ENCODE data around the gene B9D1.

B9D1 gene

DNA sequence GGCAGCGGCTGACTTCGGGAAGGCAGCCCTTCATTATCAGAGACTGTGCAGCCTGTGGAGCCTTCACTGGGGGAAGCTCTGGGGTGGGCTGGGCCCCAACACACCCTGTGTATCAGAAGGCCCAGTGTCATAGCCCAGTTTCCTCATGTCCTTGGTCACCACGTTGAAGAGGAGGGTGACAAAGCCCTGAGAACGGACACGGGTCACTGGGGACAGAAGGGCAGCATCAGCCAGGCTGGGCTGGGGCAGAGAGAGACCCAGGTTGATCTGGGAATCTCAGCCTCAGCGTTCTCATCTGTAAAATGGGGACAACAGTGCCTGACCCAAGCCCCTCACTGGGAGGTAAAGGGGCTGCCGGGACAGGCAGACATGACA, 19.3 kb downstream of the B9D1 start:
- Histone ChIP-seq H3K36me3 (replicated peaks; ENCODE audit: insufficient read depth, low read length) (no peaks in the 10 kb centered on the region), H3K79me2 (ENCODE audit: low read length) (no peaks in the 10 kb centered on the region), H3K27ac (ENCODE audit: low read length) (no peak overlapping the region), H3K4me1 (ENCODE audit: low read length) (no peaks in the 10 kb centered on the region), H3K4me2 (ENCODE audit: low read depth, low read length) (no peak overlapping the region), H3K27me3 (replicated peaks; ENCODE audit: insufficient read depth, low read length) (no peaks in the 10 kb centered on the region), H4K20me1 (ENCODE audit: insufficient read depth, low read length) (no peaks in the 10 kb centered on the region), H3K9ac (ENCODE audit: low read length) (no peak overlapping the region), H3F3A (ENCODE audit: insufficient read depth, low read length) (no peaks in the 10 kb centered on the region), H3K9me2 (replicated peaks; ENCODE audit: insufficient read depth, low read length) (no peaks in the 10 kb centered on the region), H3K4me3 (ENCODE audit: low read length) (no peak overlapping the region), H2AFZ (ENCODE audit: low read length) (no peak overlapping the region), H3K9me3 (replicated peaks; ENCODE audit: insufficient read depth, low read length) (no peaks in the 10 kb centered on the region)
- no peak for DNase-seq
- TF ChIP-seq EZH2 (optimal IDR thresholded peaks at IDR 0.05; ENCODE audit: low read depth, low read length) (no peak), EZH2phosphoT487 (IDR thresholded peaks at IDR 0.05; ENCODE audit: low read length) (no peak)
- TF ChIP-seq, protein P1, sequence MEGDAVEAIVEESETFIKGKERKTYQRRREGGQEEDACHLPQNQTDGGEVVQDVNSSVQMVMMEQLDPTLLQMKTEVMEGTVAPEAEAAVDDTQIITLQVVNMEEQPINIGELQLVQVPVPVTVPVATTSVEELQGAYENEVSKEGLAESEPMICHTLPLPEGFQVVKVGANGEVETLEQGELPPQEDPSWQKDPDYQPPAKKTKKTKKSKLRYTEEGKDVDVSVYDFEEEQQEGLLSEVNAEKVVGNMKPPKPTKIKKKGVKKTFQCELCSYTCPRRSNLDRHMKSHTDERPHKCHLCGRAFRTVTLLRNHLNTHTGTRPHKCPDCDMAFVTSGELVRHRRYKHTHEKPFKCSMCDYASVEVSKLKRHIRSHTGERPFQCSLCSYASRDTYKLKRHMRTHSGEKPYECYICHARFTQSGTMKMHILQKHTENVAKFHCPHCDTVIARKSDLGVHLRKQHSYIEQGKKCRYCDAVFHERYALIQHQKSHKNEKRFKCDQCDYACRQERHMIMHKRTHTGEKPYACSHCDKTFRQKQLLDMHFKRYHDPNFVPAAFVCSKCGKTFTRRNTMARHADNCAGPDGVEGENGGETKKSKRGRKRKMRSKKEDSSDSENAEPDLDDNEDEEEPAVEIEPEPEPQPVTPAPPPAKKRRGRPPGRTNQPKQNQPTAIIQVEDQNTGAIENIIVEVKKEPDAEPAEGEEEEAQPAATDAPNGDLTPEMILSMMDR (IDR thresholded peaks at IDR 0.05; ENCODE audit: low read length), result no peak

DNA sequence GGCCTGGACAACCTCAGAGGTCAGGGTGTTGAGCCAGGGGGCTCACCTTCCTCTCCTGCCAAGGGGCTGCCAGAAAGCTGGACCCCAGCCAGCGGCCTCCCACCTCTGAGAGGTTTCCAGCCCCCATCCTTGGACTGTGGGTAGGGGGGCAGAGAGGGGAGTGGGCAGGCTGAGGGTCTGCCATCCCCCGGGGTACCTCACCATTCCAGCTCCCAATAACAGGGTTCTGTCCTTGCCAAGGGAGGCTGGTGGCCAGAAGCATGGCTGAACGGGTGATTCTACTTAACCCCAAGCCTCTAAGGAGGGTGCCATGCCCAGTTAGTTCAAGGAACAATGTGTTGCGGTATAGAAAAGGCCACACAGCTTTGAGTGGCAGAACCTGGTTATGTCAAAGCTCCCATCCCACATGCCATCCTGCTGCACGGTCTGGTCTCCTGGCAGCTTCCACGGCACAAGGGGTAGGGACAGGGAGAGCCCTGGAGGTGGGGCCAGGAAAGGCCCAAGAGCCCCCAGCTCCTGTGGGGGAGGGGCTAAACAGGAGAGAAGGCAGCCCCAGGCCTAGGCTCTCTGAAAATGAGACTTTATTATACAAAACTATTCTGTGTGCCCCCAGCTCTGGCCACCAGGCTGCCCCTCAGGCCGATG, 19.8 kb downstream of the B9D1 start:
- Histone ChIP-seq H3K27me3 (replicated peaks; ENCODE audit: insufficient read depth, low read length) (no peaks in the 10 kb centered on the region), H3K4me2 (ENCODE audit: low read depth, low read length) (no peak overlapping the region), H4K20me1 (ENCODE audit: insufficient read depth, low read length) (no peaks in the 10 kb centered on the region), H3K9me3 (replicated peaks; ENCODE audit: insufficient read depth, low read length) (no peaks in the 10 kb centered on the region), H2AFZ (ENCODE audit: low read length) (no peak overlapping the region), H3K4me1 (ENCODE audit: low read length) (no peaks in the 10 kb centered on the region), H3K27ac (ENCODE audit: low read length) (no peak overlapping the region), H3K9ac (ENCODE audit: low read length) (no peak overlapping the region), H3K79me2 (ENCODE audit: low read length) (no peaks in the 10 kb centered on the region), H3K9me2 (replicated peaks; ENCODE audit: insufficient read depth, low read length) (no peaks in the 10 kb centered on the region), H3K36me3 (replicated peaks; ENCODE audit: insufficient read depth, low read length) (no peaks in the 10 kb centered on the region), H3K4me3 (ENCODE audit: low read length) (no peak overlapping the region), H3F3A (ENCODE audit: insufficient read depth, low read length) (no peaks in the 10 kb centered on the region)
- no peak for DNase-seq
- TF ChIP-seq, protein P1 (IDR thresholded peaks at IDR 0.05; ENCODE audit: low read length), result no peak
- TF ChIP-seq EZH2phosphoT487 (IDR thresholded peaks at IDR 0.05; ENCODE audit: low read length), result no peak
- no peak for TF ChIP-seq EZH2 (optimal IDR thresholded peaks at IDR 0.05; ENCODE audit: low read depth, low read length)

DNA sequence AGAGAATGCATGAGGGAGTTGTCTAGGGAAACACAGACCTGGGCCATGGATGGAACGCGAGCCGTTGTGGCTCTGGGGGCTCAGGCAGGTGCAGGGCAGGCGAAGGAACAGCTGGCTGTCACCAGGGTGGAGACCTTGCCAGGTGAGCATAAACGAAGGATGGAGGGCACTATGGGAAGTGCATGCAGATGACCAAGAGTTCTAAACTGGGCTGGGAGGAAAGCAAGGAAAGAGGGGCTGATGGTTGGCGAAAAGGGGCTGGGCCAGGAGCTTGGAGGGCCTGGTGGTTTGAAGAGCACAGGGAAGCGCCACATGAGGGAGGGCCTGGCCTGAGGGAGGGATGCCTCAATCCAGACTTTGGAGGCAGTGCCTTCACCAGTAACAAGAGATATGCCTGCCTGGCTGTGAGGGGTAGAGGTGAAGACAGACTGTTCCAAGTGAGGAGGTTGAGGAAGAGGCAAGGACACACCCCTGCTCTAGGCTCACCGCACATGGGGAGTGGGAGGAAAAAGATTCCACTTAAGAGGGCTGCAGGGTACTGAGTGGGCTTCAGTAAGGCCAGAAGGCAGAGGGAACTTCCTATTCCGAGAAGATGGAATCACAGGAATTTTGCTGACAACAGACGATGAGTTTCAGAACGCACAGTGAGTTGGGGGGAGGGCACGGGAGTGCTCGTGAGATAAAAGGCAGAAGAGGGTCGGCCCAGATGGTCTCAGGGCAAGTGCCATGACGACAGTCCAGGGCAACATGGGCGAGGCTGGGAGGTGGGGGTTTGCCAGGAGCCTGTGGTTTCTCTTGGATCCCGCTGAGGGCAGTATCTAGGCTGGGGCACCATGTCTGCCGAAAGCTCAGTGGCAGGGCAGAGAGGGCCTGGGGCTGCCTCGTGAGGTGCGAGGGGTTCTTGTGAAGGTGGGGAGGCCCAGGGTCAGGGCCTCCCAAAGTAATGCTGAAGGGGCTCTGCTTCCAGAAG, 20.6 kb downstream of the B9D1 start:
- no peaks in the 10 kb centered on the region for H3K9me3 ChIP-seq (replicated peaks; ENCODE audit: insufficient read depth, low read length)
- H3K4me1 ChIP-seq (ENCODE audit: low read length), result no peaks in the 10 kb centered on the region
- no peak for TF ChIP-seq EZH2phosphoT487 (IDR thresholded peaks at IDR 0.05; ENCODE audit: low read length)
- TF ChIP-seq EZH2 (optimal IDR thresholded peaks at IDR 0.05; ENCODE audit: low read depth, low read length), result no peak
- TF ChIP-seq, protein P1 (IDR thresholded peaks at IDR 0.05; ENCODE audit: low read length), result no peak
- no peak overlapping the region for H3K4me2 ChIP-seq (ENCODE audit: low read depth, low read length)
- H3K9me2 ChIP-seq (replicated peaks; ENCODE audit: insufficient read depth, low read length), result no peaks in the 10 kb centered on the region
- H4K20me1 ChIP-seq (ENCODE audit: insufficient read depth, low read length), result no peaks in the 10 kb centered on the region
- no peaks in the 10 kb centered on the region for H3K79me2 ChIP-seq (ENCODE audit: low read length)
- H2AFZ ChIP-seq (ENCODE audit: low read length), result no peak overlapping the region
- H3K27ac ChIP-seq (ENCODE audit: low read length), result no peak overlapping the region
- no peak overlapping the region for H3K9ac ChIP-seq (ENCODE audit: low read length)
- DNase-seq, result no peak
- H3K4me3 ChIP-seq (ENCODE audit: low read length), result no peak overlapping the region
- no peaks in the 10 kb centered on the region for H3K27me3 ChIP-seq (replicated peaks; ENCODE audit: insufficient read depth, low read length)
- H3F3A ChIP-seq (ENCODE audit: insufficient read depth, low read length), result no peaks in the 10 kb centered on the region
- no peaks in the 10 kb centered on the region for H3K36me3 ChIP-seq (replicated peaks; ENCODE audit: insufficient read depth, low read length)

All from MM.1S (cell line).